ENCODE data around the gene PLCB1. TPM values are rescaled to one million over a fixed set of nuclear protein-coding genes. Genes with fewer than 3 reads are reported as not detected.

The PLCB1 gene
- total and polyA plus RNA-seq, 2 of the 4 experiments (the other 2 are of a cell fraction) = 5.6 to 16.1 TPM

- Histone ChIP-seq H4K5ac (ENCODE audit: low read depth, low read length) (no peak overlapping the region), H3K9me3 (ENCODE audit: control insufficient read depth, insufficient read depth, low read length) (no peaks in the 10 kb centered on the region), H3K27ac (ENCODE audit: insufficient read depth, low read length) (no peak overlapping the region), H3K56ac (ENCODE audit: extremely low read depth, insufficient read depth, low read length) (no peak overlapping the region), H4K8ac (ENCODE audit: low read depth in 2 of 2, low read length in 2 of 2) (no peak overlapping the region), H4K20me1 (ENCODE audit: insufficient read depth, low read length) (no peaks in the 10 kb centered on the region), H3K4me1 (ENCODE audit: control insufficient read depth, insufficient read depth, low read length) (no peaks in the 10 kb centered on the region; the same call in 1 of the 2 replicates), H2AFZ (replicated peaks; ENCODE audit: low read length, poor library complexity) (no peak overlapping the region), H2AK5ac (ENCODE audit: low read depth, low read length) (no peak overlapping the region), H2BK20ac (ENCODE audit: low read depth, low read length) (no peak overlapping the region), H3K4me3 (ENCODE audit: insufficient read depth, low read depth, low read length) (no peak overlapping the region), H3K18ac (ENCODE audit: low read depth, low read length) (no peak overlapping the region), H2BK5ac (ENCODE audit: low read depth, low read length, poor library complexity, severe bottlenecking) (no peak overlapping the region), H3K27me3 (ENCODE audit: control insufficient read depth, insufficient read depth, low read length) (no peaks in the 10 kb centered on the region), H3K79me1 (ENCODE audit: low read depth in 1 of 2, low read length in 2 of 2) (0 out of 4 replicates have a peak, but pooled peaks cover 0 to 4% of the 10 kb centered on the region in 2 experiments), H2BK15ac (ENCODE audit: low read depth, low read length) (no peak overlapping the region), H4K91ac (ENCODE audit: insufficient read depth, low read depth, low read length) (no peak overlapping the region), H2BK120ac (ENCODE audit: low read depth, low read length) (no peak overlapping the region), H2AK9ac (replicated peaks; ENCODE audit: low read depth, low read length, poor library complexity) (no peak overlapping the region), H3K14ac (replicated peaks; ENCODE audit: low read depth, low read length) (no peak overlapping the region), H3K4me2 (ENCODE audit: low read depth, low read length) (no peak overlapping the region), H3K9me1 (ENCODE audit: insufficient read depth, low read length) (no peaks in the 10 kb centered on the region), H3K9ac (ENCODE audit: low read depth, low read length) (no peak overlapping the region), H3K4ac (ENCODE audit: low read depth, low read length) (no peak overlapping the region), H3K36me3 (ENCODE audit: control insufficient read depth, insufficient read depth, low read length) (no peaks in the 10 kb centered on the region), H3K23ac (ENCODE audit: low read depth, low read length) (no peak overlapping the region)
- BruUV-seq (replicated peaks) = no TSS peak
- TF ChIP-seq RAD21 (IDR thresholded peaks at IDR 0.05; ENCODE audit: low read length) (no peak), RCOR1 (IDR thresholded peaks at IDR 0.05; ENCODE audit: insufficient replicate concordance, low read length) (no peak), SMC3 (IDR thresholded peaks at IDR 0.05; ENCODE audit: low read depth, low read length) (no peak), RFX5 (IDR thresholded peaks at IDR 0.05; ENCODE audit: low read depth, low read length) (no peak), POLR2A (IDR thresholded peaks at IDR 0.05; ENCODE audit: low read depth, low read length) (no peak), MXI1 (IDR thresholded peaks at IDR 0.05; ENCODE audit: borderline replicate concordance, low read depth, low read length) (no peak), FOS (IDR thresholded peaks at IDR 0.05; ENCODE audit: low read depth, low read length) (no peak), CHD1 (IDR thresholded peaks at IDR 0.05; ENCODE audit: low read depth, low read length) (no peak), BHLHE40 (IDR thresholded peaks at IDR 0.05; ENCODE audit: low read depth, low read length) (no peak), ELK1 (IDR thresholded peaks at IDR 0.05; ENCODE audit: borderline replicate concordance, low read depth, low read length) (no peak), MAZ (IDR thresholded peaks at IDR 0.05; ENCODE audit: borderline replicate concordance, low read depth, low read length) (no peak), CTCF (conservative IDR thresholded peaks at IDR 0.05; ENCODE audit: low read depth, low read length) (no peak)
- TF ChIP-seq, protein P1, sequence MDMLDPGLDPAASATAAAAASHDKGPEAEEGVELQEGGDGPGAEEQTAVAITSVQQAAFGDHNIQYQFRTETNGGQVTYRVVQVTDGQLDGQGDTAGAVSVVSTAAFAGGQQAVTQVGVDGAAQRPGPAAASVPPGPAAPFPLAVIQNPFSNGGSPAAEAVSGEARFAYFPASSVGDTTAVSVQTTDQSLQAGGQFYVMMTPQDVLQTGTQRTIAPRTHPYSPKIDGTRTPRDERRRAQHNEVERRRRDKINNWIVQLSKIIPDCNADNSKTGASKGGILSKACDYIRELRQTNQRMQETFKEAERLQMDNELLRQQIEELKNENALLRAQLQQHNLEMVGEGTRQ (IDR thresholded peaks at IDR 0.05; ENCODE audit: low read depth, low read length) = no peak
- DNase-seq (no peak), ATAC-seq (ENCODE audit: low read depth) (no peak)
- in situ Hi-C loops (cut with MboI; ENCODE audit: low sequenced_read_pairs) = no loop called here
- intact Hi-C loops (cut with micrococcal nuclease) = no loop called here
- dilution Hi-C loops (cut with HindIII; ENCODE audit: low sequenced_read_pairs, unreplicated experiment) = no loop called here
- ChIA-PET POLR2A (ENCODE audit: unreplicated experiment) (no interaction called here), CTCF (no interaction called here)
- WGBS, 2 experiments (ENCODE audit: extremely low coverage in 2 of 2, insufficient read length in 1 of 2) = 86% methylated on average over 1 of the region's 2 CpGs; no CpG with 5 or more reads in 1 of the 2 experiments
These were observed 202.6 kb downstream of the PLCB1 start for GRCh38 chr20:8334641-8335040.
